Activated CD4-positive, alpha-beta T cell treated with anti-CD3 and anti-CD28 coated beads, Interleukin-2, amount 50 U/mL, for 48 hours (primary cell): ENCODE results near the gene KLHL35.

Source experiments
- DNase-seq, 2 experiments: peaks; one replicate each; pipeline ENCODE4 v3.0.0-alpha.2; 2020

KLHL35 gene

GRCh38 chr11:75440960-75441803 lies 8.2 kb upstream of the KLHL35 start:
- DNase-seq = no peak

- no peak for DNase-seq
Measured at GRCh38 chr11:75439495-75440120, 6.6 kb upstream of the KLHL35 start.

DNA sequence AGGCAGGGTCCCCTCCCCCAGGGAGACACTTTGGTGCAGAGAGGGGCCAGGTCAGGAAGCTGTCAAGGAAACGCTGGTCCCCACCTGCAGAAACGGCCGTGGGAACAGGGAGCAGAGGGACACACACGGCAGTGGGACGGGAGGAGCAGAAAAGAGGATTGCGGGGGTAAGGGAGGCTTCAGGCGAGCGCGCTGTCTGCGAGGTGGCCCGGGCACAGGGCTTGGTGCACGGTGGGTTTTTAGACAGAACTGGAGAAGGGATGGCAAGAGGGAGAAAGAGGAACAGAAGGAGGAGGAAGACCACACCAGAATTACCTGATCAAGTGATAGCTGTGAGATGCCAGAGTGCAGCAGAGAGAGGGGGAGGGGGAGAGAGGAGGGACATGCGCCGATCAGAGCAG lies 6.0 kb upstream of the KLHL35 start:
- no peak for DNase-seq

DNA sequence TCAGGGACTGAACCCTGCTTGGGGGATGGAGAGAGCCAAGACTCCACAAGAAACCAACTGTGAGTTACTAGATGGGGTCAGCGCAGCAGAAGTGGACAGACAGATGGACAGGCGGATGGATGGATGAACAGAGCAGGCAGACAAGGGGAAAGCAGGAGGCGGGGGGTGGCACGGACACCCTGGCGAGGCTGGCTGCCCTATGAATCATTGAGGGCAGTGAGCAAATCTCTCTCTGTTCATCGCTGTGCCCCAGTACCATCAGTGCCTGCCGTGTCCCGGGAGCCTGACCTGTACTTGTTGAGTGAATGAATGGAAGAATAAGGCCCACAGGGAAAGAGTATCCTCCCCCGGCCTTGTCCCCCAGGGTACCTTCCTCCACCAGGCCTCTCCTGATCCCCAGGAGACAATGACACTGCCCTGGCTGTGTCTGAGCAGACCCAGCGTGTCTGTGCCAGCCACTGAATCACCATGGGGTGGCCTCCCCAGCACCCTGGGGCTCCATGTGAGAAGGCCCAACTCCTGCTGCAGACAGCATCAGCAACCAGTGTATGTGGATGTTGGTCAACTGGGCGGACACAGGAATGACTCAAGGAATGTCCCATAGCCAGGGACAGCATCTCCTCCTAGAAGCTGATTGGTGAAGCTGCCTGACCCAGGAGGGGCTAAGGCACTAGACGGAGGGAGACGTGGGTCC lies 5.1 kb upstream of the KLHL35 start:
- no peak for DNase-seq

DNA sequence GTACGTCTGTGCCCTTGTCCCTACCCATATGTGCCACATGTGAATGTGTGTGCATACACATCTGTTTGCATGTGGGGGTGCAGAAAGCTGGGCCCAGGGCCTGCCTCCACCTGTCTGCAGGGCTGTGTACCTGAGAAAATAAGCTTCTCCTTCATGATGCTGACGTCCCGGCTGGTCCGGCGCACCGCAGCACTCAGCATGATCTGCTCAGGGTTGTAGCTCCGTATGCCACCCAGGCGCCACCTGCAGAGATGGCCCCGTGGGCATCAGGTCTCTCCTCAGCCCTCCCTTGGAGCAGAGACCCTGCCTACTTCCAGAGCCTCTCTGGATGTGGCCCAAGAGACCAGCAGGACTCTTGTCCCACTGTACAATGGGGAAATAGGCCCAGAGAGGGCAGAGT lies 3.8 kb upstream of the KLHL35 start:
- DNase-seq = no peak

GRCh38 chr11:75435571-75435925 lies 2.5 kb upstream of the KLHL35 start:
- DNase-seq = no peak

DNA sequence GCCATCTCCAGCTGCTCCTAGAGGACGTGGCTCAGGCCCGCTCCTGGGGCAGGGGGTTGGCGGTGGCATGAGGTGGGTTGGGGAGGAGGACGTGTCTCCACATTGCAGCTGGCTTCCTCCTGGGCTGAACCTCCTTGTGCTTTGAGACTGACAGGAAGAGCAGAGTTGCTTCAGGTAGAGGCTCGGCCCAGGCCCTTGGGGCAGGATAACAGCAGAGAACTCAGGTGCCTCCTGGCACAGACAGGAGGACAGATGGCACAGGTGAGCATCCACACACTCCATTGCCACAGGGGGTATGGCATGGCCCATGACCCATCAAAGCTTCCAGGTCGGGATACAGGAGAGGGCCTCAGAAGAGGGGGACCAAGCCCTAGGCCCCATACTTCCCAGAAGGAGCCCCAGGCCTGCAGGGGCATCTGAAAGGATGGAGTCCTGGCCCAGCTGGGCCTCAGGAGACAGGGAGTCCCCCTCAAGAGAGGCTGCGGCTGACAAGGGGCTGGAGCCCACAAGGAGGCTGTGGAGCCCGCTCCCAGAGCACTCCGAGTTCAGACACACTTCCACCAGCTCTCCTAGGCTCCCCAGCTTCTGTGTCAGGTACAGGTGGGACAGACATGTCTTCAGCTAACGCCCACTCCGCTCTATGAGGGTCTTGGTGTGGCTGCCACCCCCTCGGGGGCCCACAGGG lies 2.0 kb upstream of the KLHL35 start:
- DNase-seq = no peak

DNA sequence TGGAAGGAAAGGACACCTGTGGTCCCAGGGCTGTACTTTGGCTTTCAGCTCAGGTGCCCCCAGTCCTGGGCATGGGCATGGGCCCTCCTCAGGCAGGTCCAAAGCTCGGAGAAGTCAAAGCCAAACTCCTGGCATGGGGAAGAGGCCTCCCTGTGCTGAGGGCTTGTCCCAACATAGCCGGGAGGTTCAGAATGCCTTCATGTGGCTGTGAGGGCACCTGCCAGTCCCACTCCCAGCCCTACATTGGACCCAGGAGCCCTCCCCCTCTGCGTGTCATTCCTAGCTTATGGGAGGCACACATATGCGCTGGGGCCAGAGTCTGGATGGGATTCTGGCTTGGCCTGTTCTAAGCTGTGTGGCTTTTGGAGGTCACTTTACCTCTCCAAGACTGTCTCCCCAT lies 1.0 kb upstream of the KLHL35 start:
- DNase-seq = no peak

DNA sequence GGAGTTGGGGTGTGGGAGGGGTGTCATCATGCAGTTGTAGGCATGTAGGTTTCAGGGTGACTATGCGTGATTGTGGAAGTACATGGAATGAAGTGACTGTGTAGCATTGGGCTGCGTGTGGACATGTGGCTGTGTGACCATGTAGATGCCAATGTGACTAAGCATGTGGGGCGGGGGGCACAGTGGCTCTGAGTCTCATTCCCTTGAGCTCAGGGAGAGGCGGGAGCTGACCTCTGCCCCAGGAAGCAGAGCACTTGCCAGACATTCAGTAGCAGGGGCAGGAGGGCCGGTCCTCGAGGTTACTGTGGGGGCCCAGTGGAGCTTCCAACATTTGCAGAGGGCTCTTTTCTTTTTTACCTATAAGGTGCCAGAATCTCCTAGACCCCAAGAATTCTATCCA lies 440 bp upstream of the KLHL35 start:
- DNase-seq = no peak

DNA sequence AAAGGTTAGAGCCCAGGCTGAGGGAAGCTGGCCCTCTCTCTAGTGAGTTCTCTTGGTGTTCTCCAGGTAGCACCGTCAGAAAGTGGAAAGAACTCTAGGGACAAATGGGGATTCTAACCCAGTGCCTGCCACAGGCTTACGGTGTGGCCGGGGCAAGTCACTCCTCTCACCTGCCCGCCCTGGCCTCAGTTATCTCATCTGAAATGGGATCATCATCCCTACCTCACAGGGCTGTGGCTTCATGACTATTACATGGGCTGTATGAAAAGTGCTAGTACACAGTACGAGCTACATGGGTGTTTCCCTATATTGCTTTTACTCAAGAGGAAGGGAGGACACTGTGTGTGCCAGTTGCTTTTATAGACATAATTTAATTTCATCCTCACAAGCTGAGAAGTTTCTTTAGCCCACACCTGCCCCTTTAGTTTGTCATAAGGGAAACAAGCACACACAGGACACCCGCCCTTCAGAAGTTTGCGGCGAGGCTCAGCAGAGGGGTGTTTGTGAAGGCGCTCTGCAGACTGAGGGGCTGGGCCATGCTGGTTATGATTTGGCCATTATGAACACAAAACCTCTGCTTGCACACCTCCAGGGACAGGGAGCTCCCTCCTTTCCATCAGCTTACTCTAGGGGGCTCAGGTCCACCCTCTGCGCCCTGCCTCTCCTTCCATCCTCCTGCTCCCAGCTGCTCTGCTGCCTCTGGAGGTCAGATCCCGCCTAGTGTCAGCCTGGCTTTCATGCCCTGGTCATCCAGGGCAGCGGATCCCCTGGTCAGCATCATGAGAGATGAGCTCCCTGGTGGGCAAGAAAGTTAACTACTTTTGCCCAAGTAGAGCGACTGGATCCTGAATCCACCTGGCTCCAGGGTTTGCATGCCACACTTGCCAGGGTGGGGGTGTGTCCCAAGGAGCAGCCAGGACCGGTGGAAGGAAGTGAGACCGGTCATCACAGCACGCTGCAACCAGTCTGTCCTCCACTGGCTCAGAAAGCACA lies 1.2 kb downstream of the KLHL35 start:
- DNase-seq = no peak

GRCh38 chr11:75430714-75431532 lies 2.1 kb downstream of the KLHL35 start:
- DNase-seq = no peak

DNA sequence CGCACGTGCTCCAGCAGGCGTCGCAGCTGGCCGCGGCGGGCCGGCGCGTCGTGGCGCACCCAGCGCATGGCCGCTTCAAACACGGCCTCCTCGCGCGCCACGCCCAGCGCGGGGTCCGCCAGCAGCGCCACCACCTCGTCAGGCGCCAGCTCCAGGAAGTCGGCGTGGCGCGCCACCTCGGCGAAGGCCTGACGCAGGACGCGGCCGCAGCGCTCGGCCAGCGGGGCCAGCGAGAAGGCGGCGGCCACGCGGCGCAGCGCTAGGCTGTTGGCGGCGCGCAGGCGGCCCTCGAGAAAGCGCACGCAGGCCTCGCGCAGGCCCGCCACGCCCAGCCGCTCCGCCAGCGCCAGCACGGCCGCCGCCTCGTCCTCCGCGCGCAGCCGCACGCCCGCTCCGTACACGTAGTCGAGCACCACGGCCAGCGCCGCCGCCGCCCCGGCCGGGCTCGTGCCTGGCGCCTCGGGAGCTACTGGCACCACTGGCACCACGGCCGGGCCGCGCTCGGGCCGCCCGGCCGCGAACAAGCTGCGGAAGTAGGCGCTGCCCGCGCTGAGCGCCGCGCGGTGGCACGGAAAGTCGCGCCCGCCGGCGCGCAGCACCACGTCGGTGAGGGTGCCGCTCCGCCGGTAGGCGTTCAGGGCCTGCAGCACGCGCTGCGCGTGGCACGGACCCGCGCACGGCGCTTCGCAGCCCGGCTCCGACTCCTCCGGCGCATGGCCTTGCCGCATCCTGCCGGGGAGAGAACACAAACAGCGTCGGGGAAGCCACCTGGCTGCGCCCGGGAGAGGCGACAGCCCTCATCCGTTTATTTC lies 2.9 kb downstream of the KLHL35 start:
- peak; percentile 60 to 66 for DNase-seq

DNA sequence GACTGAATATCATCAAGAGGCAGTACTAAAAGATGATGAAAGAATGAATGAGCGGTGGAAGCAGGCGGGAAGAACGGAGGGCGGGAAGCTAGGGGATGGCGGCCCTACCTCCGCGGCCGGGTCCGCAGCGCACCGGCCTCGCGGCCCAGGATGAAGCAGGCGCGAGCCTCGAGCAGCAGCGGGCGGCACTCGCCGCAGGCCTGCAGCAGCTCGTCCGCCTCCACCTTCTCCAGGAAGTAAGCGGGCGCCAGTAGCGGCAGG lies 3.4 kb downstream of the KLHL35 start:
- no peak for DNase-seq

GRCh38 chr11:75428989-75429640 lies 3.9 kb downstream of the KLHL35 start:
- no peak for DNase-seq

- peak; percentile 52 to 70 for DNase-seq
Measured at GRCh38 chr11:75428281-75428724, 4.7 kb downstream of the KLHL35 start.

GRCh38 chr11:75427181-75427580 lies 5.8 kb downstream of the KLHL35 start:
- no peak for DNase-seq

- no peak for DNase-seq
Measured at GRCh38 chr11:75426720-75427086, 6.3 kb downstream of the KLHL35 start.

- no peak for DNase-seq
Measured at GRCh38 chr11:75425422-75425821, 7.6 kb downstream of the KLHL35 start.

DNA sequence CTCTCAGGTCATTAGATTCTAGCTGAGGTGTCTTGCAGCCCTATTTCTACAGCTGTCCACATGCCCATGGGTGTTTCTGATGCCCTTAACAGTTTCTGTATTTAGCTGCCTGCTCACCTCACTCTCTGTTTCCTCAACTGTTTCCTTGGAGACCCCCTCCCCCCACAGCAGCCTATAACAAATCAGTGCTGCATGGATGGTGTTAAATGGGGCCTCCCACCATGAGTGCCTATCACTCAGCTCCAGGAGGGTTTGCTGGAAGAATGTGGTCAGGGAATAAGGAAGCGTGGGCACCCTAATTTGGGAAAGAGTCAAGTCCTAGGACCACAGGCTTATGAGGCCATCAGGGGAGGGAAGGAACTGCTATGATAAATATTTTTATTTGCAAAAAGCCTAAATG lies 8.6 kb downstream of the KLHL35 start:
- DNase-seq = no peak

DNA sequence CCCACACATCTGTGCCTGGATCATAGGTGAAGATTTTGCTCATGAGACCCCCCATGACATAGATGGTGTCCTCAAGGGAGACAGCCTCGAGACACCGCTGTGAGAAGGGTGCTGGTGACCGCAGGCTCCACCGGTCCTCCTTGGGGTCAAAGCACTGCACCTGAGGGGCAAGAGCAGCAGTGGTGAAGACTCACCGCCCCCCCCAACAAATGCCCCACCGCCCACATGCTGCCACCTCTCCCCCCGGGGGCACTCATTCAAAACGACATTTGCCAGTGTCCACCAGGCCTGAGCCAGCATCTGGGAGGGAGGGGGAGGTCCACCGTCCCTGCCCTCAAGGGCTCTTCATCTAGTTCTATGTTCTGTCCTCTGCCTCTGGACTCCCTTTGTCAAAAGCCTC lies 9.3 kb downstream of the KLHL35 start:
- DNase-seq = no peak
